ENCODE data around the gene SART1.
A peak's percentile ranks its signal among the peaks of the same experiment; 100 is the strongest.
"Not testable (repeated sequence)": the region's sequence is repeated elsewhere in the genome, so short reads cannot be mapped to it uniquely, and the experiment has no call there.

SART1 gene

GRCh38 chr11:65951641-65952040 is 9.9 kb upstream of the SART1 start:
- H3K9ac ChIP-seq (ENCODE audit: low read length); H3K9me3 ChIP-seq (ENCODE audit: control insufficient read depth, insufficient read depth, low read depth, low read length); H3K36me3 ChIP-seq (ENCODE audit: control insufficient read depth, insufficient read depth, low read length); H3K27me3 ChIP-seq (ENCODE audit: control insufficient read depth, insufficient read depth, low read length); H3K27ac ChIP-seq (ENCODE audit: low read depth, low read length); H3K4me3 ChIP-seq (ENCODE audit: low read depth, low read length): not testable (repeated sequence)
- H3K4me1 ChIP-seq (ENCODE audit: control insufficient read depth, insufficient read depth, low read length), result peaks cover 13% of the 10 kb centered on the region

- Histone ChIP-seq H3K4me1 (ENCODE audit: control insufficient read depth, insufficient read depth, low read length) (peaks cover 9% of the 10 kb centered on the region; the same call in 1 of the 2 replicates), H3K9ac (ENCODE audit: low read length) (no peak overlapping the region), H3K4me3 (ENCODE audit: low read depth, low read length) (no peak overlapping the region), H3K9me3 (ENCODE audit: control insufficient read depth, insufficient read depth, low read depth, low read length) (no peaks in the 10 kb centered on the region), H3K27me3 (ENCODE audit: control insufficient read depth, insufficient read depth, low read length) (no peaks in the 10 kb centered on the region), H3K27ac (ENCODE audit: low read depth, low read length) (no peak overlapping the region), H3K36me3 (ENCODE audit: control insufficient read depth, insufficient read depth, low read length) (no peaks in the 10 kb centered on the region)
Measured at GRCh38 chr11:65952052-65952521, 9.4 kb upstream of the SART1 start.

- H3K27ac ChIP-seq (ENCODE audit: low read depth, low read length), result 0 out of 2 replicates have a peak overlapping the region, but pooled peaks have one; percentile 34
- H3K9ac ChIP-seq (ENCODE audit: low read length), result no peak overlapping the region
- no peaks in the 10 kb centered on the region for H3K36me3 ChIP-seq (ENCODE audit: control insufficient read depth, insufficient read depth, low read length)
- no peak overlapping the region for H3K4me3 ChIP-seq (ENCODE audit: low read depth, low read length)
- H3K9me3 ChIP-seq (ENCODE audit: control insufficient read depth, insufficient read depth, low read depth, low read length), result no peaks in the 10 kb centered on the region
- H3K4me1 ChIP-seq (ENCODE audit: control insufficient read depth, insufficient read depth, low read length), result 0 out of 2 replicates have a peak, but pooled peaks cover 4% of the 10 kb centered on the region
- no peaks in the 10 kb centered on the region for H3K27me3 ChIP-seq (ENCODE audit: control insufficient read depth, insufficient read depth, low read length)
Measured at GRCh38 chr11:65953471-65953870, 8.1 kb upstream of the SART1 start.

- Histone ChIP-seq H3K4me3 (ENCODE audit: low read depth, low read length) (no peak overlapping the region), H3K36me3 (ENCODE audit: control insufficient read depth, insufficient read depth, low read length) (no peaks in the 10 kb centered on the region), H3K27ac (ENCODE audit: low read depth, low read length) (no peak overlapping the region), H3K9me3 (ENCODE audit: control insufficient read depth, insufficient read depth, low read depth, low read length) (no peaks in the 10 kb centered on the region), H3K27me3 (ENCODE audit: control insufficient read depth, insufficient read depth, low read length) (no peaks in the 10 kb centered on the region), H3K9ac (ENCODE audit: low read length) (no peak overlapping the region), H3K4me1 (ENCODE audit: control insufficient read depth, insufficient read depth, low read length) (0 out of 2 replicates have a peak, but pooled peaks cover 8% of the 10 kb centered on the region)
Measured at GRCh38 chr11:65954771-65955170, 6.8 kb upstream of the SART1 start.

GRCh38 chr11:65958291-65958690 is 3.2 kb upstream of the SART1 start:
- Histone ChIP-seq H3K9me3 (ENCODE audit: control insufficient read depth, insufficient read depth, low read depth, low read length) (no peaks in the 10 kb centered on the region), H3K36me3 (ENCODE audit: control insufficient read depth, insufficient read depth, low read length) (no peaks in the 10 kb centered on the region), H3K4me3 (ENCODE audit: low read depth, low read length) (no peak overlapping the region), H3K27me3 (ENCODE audit: control insufficient read depth, insufficient read depth, low read length) (no peaks in the 10 kb centered on the region), H3K27ac (ENCODE audit: low read depth, low read length) (no peak overlapping the region), H3K4me1 (ENCODE audit: control insufficient read depth, insufficient read depth, low read length) (peaks cover 15% of the 10 kb centered on the region), H3K9ac (ENCODE audit: low read length) (no peak overlapping the region)

- Histone ChIP-seq H3K9ac (ENCODE audit: low read length) (no peak overlapping the region), H3K4me1 (ENCODE audit: control insufficient read depth, insufficient read depth, low read length) (peaks cover 15% of the 10 kb centered on the region), H3K27me3 (ENCODE audit: control insufficient read depth, insufficient read depth, low read length) (no peaks in the 10 kb centered on the region), H3K27ac (ENCODE audit: low read depth, low read length) (no peak overlapping the region), H3K36me3 (ENCODE audit: control insufficient read depth, insufficient read depth, low read length) (peaks cover 3% of the 10 kb centered on the region), H3K9me3 (ENCODE audit: control insufficient read depth, insufficient read depth, low read depth, low read length) (no peaks in the 10 kb centered on the region), H3K4me3 (ENCODE audit: low read depth, low read length) (no peak overlapping the region)
Measured at GRCh38 chr11:65958774-65959420, 2.6 kb upstream of the SART1 start.

- Histone ChIP-seq H3K27me3 (ENCODE audit: control insufficient read depth, insufficient read depth, low read length) (no peaks in the 10 kb centered on the region), H3K27ac (ENCODE audit: low read depth, low read length) (peak overlapping the region; percentile 10; the same call in 1 of the 2 replicates), H3K4me3 (ENCODE audit: low read depth, low read length) (peak overlapping the region; percentile 75), H3K4me1 (ENCODE audit: control insufficient read depth, insufficient read depth, low read length) (peaks cover 11% of the 10 kb centered on the region), H3K9ac (ENCODE audit: low read length) (peak overlapping the region; percentile 78), H3K9me3 (ENCODE audit: control insufficient read depth, insufficient read depth, low read depth, low read length) (no peaks in the 10 kb centered on the region), H3K36me3 (ENCODE audit: control insufficient read depth, insufficient read depth, low read length) (peaks cover 23% of the 10 kb centered on the region)
Measured at GRCh38 chr11:65960824-65961266, 689 bp upstream of the SART1 start.

- H3K4me1 ChIP-seq (ENCODE audit: control insufficient read depth, insufficient read depth, low read length), result peaks cover 11% of the 10 kb centered on the region
- peak overlapping the region; percentile 95 for H3K9ac ChIP-seq (ENCODE audit: low read length)
- H3K27ac ChIP-seq (ENCODE audit: low read depth, low read length), result no peak overlapping the region
- H3K9me3 ChIP-seq (ENCODE audit: control insufficient read depth, insufficient read depth, low read depth, low read length), result no peaks in the 10 kb centered on the region
- no peaks in the 10 kb centered on the region for H3K27me3 ChIP-seq (ENCODE audit: control insufficient read depth, insufficient read depth, low read length)
- H3K36me3 ChIP-seq (ENCODE audit: control insufficient read depth, insufficient read depth, low read length), result peaks cover 36% of the 10 kb centered on the region
- H3K4me3 ChIP-seq (ENCODE audit: low read depth, low read length), result peak overlapping the region; percentile 75
Measured at GRCh38 chr11:65962141-65962564, 619 bp downstream of the SART1 start.

GRCh38 chr11:65964906-65965305 is 3.4 kb downstream of the SART1 start:
- no peak overlapping the region for H3K9ac ChIP-seq (ENCODE audit: low read length)
- no peak overlapping the region for H3K27ac ChIP-seq (ENCODE audit: low read depth, low read length)
- H3K36me3 ChIP-seq (ENCODE audit: control insufficient read depth, insufficient read depth, low read length), result peaks cover 62% of the 10 kb centered on the region
- no peaks in the 10 kb centered on the region for H3K27me3 ChIP-seq (ENCODE audit: control insufficient read depth, insufficient read depth, low read length)
- peaks cover 7% of the 10 kb centered on the region for H3K4me1 ChIP-seq (ENCODE audit: control insufficient read depth, insufficient read depth, low read length)
- no peaks in the 10 kb centered on the region for H3K9me3 ChIP-seq (ENCODE audit: control insufficient read depth, insufficient read depth, low read depth, low read length)
- H3K4me3 ChIP-seq (ENCODE audit: low read depth, low read length), result no peak overlapping the region

- H3K36me3 ChIP-seq (ENCODE audit: control insufficient read depth, insufficient read depth, low read length), result peaks cover 67% of the 10 kb centered on the region
- peaks cover 7% of the 10 kb centered on the region for H3K4me1 ChIP-seq (ENCODE audit: control insufficient read depth, insufficient read depth, low read length)
- H3K9ac ChIP-seq (ENCODE audit: low read length), result no peak overlapping the region
- H3K4me3 ChIP-seq (ENCODE audit: low read depth, low read length), result no peak overlapping the region
- H3K27me3 ChIP-seq (ENCODE audit: control insufficient read depth, insufficient read depth, low read length), result no peaks in the 10 kb centered on the region
- H3K27ac ChIP-seq (ENCODE audit: low read depth, low read length), result no peak overlapping the region
- no peaks in the 10 kb centered on the region for H3K9me3 ChIP-seq (ENCODE audit: control insufficient read depth, insufficient read depth, low read depth, low read length)
Measured at GRCh38 chr11:65965986-65966762, 4.6 kb downstream of the SART1 start.

- H3K9me3 ChIP-seq (ENCODE audit: control insufficient read depth, insufficient read depth, low read depth, low read length), result no peaks in the 10 kb centered on the region
- H3K27me3 ChIP-seq (ENCODE audit: control insufficient read depth, insufficient read depth, low read length), result no peaks in the 10 kb centered on the region
- H3K9ac ChIP-seq (ENCODE audit: low read length), result no peak overlapping the region
- H3K4me3 ChIP-seq (ENCODE audit: low read depth, low read length), result no peak overlapping the region
- peaks cover 4% of the 10 kb centered on the region for H3K4me1 ChIP-seq (ENCODE audit: control insufficient read depth, insufficient read depth, low read length)
- peaks cover 72% of the 10 kb centered on the region for H3K36me3 ChIP-seq (ENCODE audit: control insufficient read depth, insufficient read depth, low read length)
- no peak overlapping the region for H3K27ac ChIP-seq (ENCODE audit: low read depth, low read length)
Measured at GRCh38 chr11:65967329-65967934, 5.9 kb downstream of the SART1 start.
